Panc1 (cell line): ENCODE data around the gene SRMS. TPM values are rescaled to one million over a fixed set of nuclear protein-coding genes. Genes with fewer than 3 reads are reported as not detected.
"Not testable (repeated sequence)": the region's sequence is repeated elsewhere in the genome, so short reads cannot be mapped to it uniquely, and the experiment has no call there.

Experiments used
- ATAC-seq: fragments of 200-7000 bp; cut with Tn5 transposase; 2 replicates; pipeline ENCODE4 v1.9.1; 2020; ENCODE audit warnings: mild to moderate bottlenecking, moderate library complexity
- BruUV-seq: library from RNA; stranded (reverse); fragments of 400-500 nt; replicated peaks from 2 replicates; lab custom pipeline; 2021; lab: Mats Ljungman, UMichigan
- CTCF ChIA-PET: fragments of 300-600 bp; sonication (Branson Sonifier 250); formaldehyde crosslinking; loops from one replicate; lab custom pipeline; 2022; ENCODE audit warnings: antibody characterized with exemption; lab: Charles Lee
- POLR2A ChIA-PET: fragments of 300-600 bp; sonication (Branson Sonifier 250); formaldehyde crosslinking; loops from one replicate; lab custom pipeline; 2022; ENCODE audit warnings: antibody characterized with exemption; lab: Charles Lee
- DNase-seq: peaks from one replicate; pipeline ENCODE4 v3.0.0-alpha.2; 2010; ENCODE audit warnings: low read depth, low spot score
- H3K27ac ChIP-seq: 2 replicates; pipeline ENCODE4 v1.5.1; 2011; ENCODE audit warnings: mild to moderate bottlenecking, low read length, inconsistent platforms
- H3K27me3 ChIP-seq: fragments of 200-500 bp; sonication (Bioruptor generic); 2 replicates; pipeline ENCODE4 v1.6.0; 2014; ENCODE audit warnings: low read length, inconsistent platforms; ENCODE audit not compliant: control insufficient read depth, insufficient read depth
- H3K36me3 ChIP-seq: fragments of 200-500 bp; sonication (Bioruptor generic); 2 replicates; pipeline ENCODE4 v1.5.1; 2014; ENCODE audit warnings: inconsistent platforms, mild to moderate bottlenecking, low read length, moderate library complexity; ENCODE audit not compliant: control insufficient read depth, insufficient read depth
- H3K4me1 ChIP-seq: 2 replicates; pipeline ENCODE4 v1.5.1; 2011; ENCODE audit warnings: inconsistent platforms, mild to moderate bottlenecking, low read length, moderate library complexity; ENCODE audit not compliant: control insufficient read depth, insufficient read depth
- H3K4me3 ChIP-seq, 2 experiments: 2 replicates each; pipeline ENCODE4 v1.5.1; 2011 to 2012; ENCODE audit warnings: low read depth in 2 of 2, low read length in 2 of 2, mild to moderate bottlenecking in 2 of 2, inconsistent platforms in 1 of 2, moderate library complexity in 1 of 2
- H3K9me3 ChIP-seq: fragments of 200-500 bp; sonication (Bioruptor generic); 2 replicates; pipeline ENCODE4 v1.5.1; 2014; ENCODE audit warnings: low read depth, mild to moderate bottlenecking, inconsistent platforms, low read length, moderate library complexity; ENCODE audit not compliant: control insufficient read depth, insufficient read depth
- CTCF ChIP-seq: fragments of 450-650 bp; IDR thresholded peaks from 2 replicates; pipeline ENCODE4 v1.5.1; 2017; ENCODE audit warnings: mild to moderate bottlenecking
- POLR2AphosphoS5 ChIP-seq: IDR thresholded peaks from 2 replicates; pipeline ENCODE4 v1.6.1; 2012; ENCODE audit warnings: mild to moderate bottlenecking, low read depth, low read length, moderate library complexity
- REST ChIP-seq, 2 experiments: IDR thresholded peaks; 2 replicates each; pipeline ENCODE4 v1.6.1; 2011 to 2012; ENCODE audit warnings: low read depth in 2 of 2, control low read depth in 1 of 2, low read length in 1 of 2, mild to moderate bottlenecking in 1 of 2, moderate library complexity in 1 of 2; ENCODE audit not compliant: insufficient read depth in 1 of 2
- SIN3A ChIP-seq: IDR thresholded peaks from 2 replicates; pipeline ENCODE4 v1.6.1; 2012; ENCODE audit warnings: low read depth, mild to moderate bottlenecking, low read length, moderate library complexity, borderline replicate concordance; ENCODE audit not compliant: insufficient read depth
- TCF7L2 ChIP-seq: IDR thresholded peaks from 2 replicates; pipeline ENCODE4 v1.6.1; 2011; ENCODE audit warnings: mild to moderate bottlenecking, low read depth, low read length, inconsistent platforms
- in situ Hi-C: cut with HindIII; loops from 2 replicates; pipeline ENCODE4 v1.10.0; 2016; ENCODE audit warnings: low sequenced_read_pairs, low pct_unique_long_range_greater_than_20kb
- intact Hi-C: fragments of 100-400 bp; cut with micrococcal nuclease; formaldehyde crosslinking; loops from one replicate; pipeline ENCODE4 v1.10.0; 2022; ENCODE audit not compliant: unreplicated experiment
- total RNA-seq: library from RNA; stranded (reverse); gene quantifications from one replicate; pipeline ENCODE4 v1.2.1, GENCODE V29; 2021; ENCODE audit not compliant: unreplicated experiment

SRMS gene
- total RNA-seq, 1 experiment from 2014 or later, result not detected

- CTCF ChIA-PET, result interaction anchor here (0.9 kb wide), 1 partner anchor 23 kb away, joined by 3 read pairs; the partner anchor contains the start of gene PTK6
Measured at GRCh38 chr20:63560333-63560805, 12.8 kb upstream of the SRMS start.

GRCh38 chr20:63559485-63560332 lies 12.2 kb upstream of the SRMS start:
- CTCF ChIA-PET, result interaction anchor here (0.9 kb wide), 1 partner anchor 22 kb away, joined by 3 read pairs; the partner anchor contains the start of gene PTK6
- H3K27ac ChIP-seq, H3K27me3 ChIP-seq, H3K36me3 ChIP-seq, ATAC-seq, H3K4me3 ChIP-seq, H3K9me3 ChIP-seq, H3K4me1 ChIP-seq, in situ Hi-C loops, BruUV-seq, DNase-seq, POLR2A ChIA-PET, intact Hi-C loops: not testable (repeated sequence)

More at GRCh38 chr20:63560333-63560805, 12.8 kb upstream of the SRMS start:
- H3K9me3 ChIP-seq, result no peaks in the 10 kb centered on the region
- no peaks in the 10 kb centered on the region for H3K27me3 ChIP-seq
- in situ Hi-C loops, result no loop called here
- POLR2A ChIA-PET, result interaction anchor here (0.6 kb wide), 1 partner anchor 44 kb away, joined by 7 read pairs; no protein-coding TSS in a partner anchor
- intact Hi-C loops, result no loop called here
- DNase-seq (no peak), ATAC-seq (no peak)
- no peak overlapping the region for H3K27ac ChIP-seq
- H3K4me1 ChIP-seq, result no peaks in the 10 kb centered on the region
- H3K4me3 ChIP-seq, result no peak overlapping the region
- no peaks in the 10 kb centered on the region for H3K36me3 ChIP-seq
- TF ChIP-seq SIN3A (no peak), POLR2AphosphoS5 (no peak), REST (IDR thresholded peaks at IDR 0.05; ENCODE audit: insufficient read depth in 1 of 2, low read depth in 2 of 2, low read length in 1 of 2) (no peak), TCF7L2 (no peak), CTCF (no peak)
- BruUV-seq, result no TSS peak
